Activated CD4-positive, alpha-beta T cell treated with anti-CD3 and anti-CD28 coated beads, Interleukin-2, amount 50 U/mL, for 1 hour (primary cell): ENCODE measurements around the gene ULBP1.
"Not testable (repeated sequence)": the region's sequence is repeated elsewhere in the genome, so short reads cannot be mapped to it uniquely, and the experiment has no call there.

Experiments
- DNase-seq: peaks from one replicate; pipeline ENCODE4 v3.0.0-alpha.2; 2020

Gene ULBP1

GRCh38 chr6:149963462-149964307 is at the start of gene ULBP1:
Gene ULBP1, plus strand, starts transcription at chr6:149963943. Its CDS starts 107 bp downstream, at chr6:149964050.
- DNase-seq = peak; percentile 73

- DNase-seq = no peak
Observed at GRCh38 chr6:149915970-149916865, 47.5 kb upstream of the ULBP1 start.

DNA sequence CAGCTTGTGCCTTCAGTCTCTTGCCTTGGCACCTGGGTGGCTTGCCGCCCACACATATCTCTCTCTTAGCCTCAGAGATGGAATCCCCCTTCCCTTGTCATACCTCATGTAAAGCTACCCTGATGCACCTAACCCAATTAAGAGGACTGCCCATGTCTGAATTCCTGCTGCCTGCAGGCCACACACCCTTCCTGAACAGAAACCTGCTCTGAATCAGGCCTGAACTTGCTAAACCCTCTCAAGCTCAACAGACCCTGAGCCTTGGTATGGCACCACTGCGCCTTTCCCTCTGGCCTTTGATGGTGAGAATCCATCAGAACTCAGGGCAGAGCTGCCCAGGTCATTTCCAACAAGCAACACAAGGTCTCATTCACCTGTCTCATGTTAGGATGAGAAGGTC is 46.1 kb upstream of the ULBP1 start:
- no peak for DNase-seq

DNA sequence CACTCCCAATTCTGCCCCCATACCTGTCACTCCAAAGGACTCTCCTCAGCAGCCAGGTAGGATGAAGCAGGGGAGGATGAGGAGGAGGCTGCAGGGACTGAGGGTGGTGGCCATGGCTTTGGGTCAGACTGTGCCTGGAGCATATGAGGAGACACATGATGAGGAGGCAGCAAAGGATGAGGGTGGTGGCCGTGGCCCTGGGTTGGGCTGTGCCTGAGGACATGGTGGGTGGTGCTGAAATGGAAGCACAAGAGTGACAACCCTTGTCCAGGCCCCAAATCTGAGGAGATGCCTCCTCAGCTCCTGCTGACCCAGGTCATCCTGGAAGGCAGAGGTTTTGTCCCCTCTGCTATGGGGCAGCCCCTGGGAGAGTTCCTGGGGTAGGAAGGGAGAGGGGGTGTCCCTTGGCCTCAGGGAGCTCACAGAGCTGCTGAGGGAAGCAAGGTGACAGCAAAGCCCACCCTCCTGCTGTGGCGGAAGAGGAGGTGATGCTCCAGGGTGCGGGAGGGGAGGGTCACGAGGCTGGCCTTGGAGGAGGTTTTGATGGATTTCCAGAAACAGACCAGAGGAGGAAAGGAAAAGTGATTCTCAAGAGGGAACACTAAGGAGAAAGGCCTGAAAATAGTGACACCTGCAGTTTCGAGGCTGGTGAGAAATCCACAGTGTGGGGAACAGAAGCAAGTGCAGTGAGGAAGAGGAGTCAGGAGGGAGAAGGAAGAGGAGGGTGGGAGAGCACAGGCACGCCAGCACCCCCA is 45.4 kb upstream of the ULBP1 start:
- no peak for DNase-seq

GRCh38 chr6:149919126-149919833 is 44.5 kb upstream of the ULBP1 start:
- DNase-seq = not testable (repeated sequence)

- no peak for DNase-seq
Observed at GRCh38 chr6:149919834-149920225, 43.9 kb upstream of the ULBP1 start.

- DNase-seq = no peak
Observed at GRCh38 chr6:149921361-149921760, 42.4 kb upstream of the ULBP1 start.

- DNase-seq = not testable (repeated sequence)
Observed at GRCh38 chr6:149922091-149922490, 41.7 kb upstream of the ULBP1 start.

DNA sequence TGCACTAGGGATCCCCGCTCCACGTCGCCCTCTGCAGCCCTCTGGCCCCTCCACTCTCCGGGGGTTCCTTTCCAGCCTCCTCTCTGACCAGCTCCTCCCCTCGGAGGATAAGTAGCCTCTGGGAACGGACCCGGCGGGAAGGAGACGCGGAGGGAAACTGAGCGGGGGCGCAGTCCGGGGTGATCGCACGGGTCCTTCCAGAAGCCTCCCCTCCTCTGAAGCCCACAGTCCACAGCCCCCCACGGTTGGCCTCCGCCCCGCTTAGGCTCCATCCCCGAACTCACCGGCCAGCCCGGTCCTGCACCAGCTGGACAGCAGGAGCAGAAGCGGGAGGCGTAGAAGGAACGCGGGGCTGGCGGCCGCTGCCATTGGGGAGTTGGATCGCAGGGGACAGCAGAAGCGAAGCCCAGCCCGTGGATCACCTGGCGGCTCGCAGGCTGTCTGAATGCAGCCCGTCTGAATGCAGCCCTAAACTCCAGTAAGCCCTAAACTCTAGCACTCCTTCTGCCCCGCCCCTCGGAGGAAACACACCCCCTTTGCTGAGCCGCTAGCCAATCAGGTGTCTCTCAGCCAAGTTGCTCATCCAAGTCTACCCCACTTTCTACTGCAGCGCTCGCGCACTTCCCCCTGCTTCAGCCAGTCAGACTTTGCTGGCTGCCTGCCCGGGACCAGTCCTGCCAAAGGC is 41.0 kb upstream of the ULBP1 start, which contains the start of gene RAET1G:
TSS of gene RAET1G (minus strand) at position 480 of the 685 bp plus-strand sequence. CDS start at position 369, 111 bp downstream.
- DNase-seq = peak; percentile 83

- DNase-seq = no peak
Observed at GRCh38 chr6:149923327-149923986, 40.3 kb upstream of the ULBP1 start.

- no peak for DNase-seq
Observed at GRCh38 chr6:149924206-149924932, 39.4 kb upstream of the ULBP1 start.

GRCh38 chr6:149924933-149925252 is 38.9 kb upstream of the ULBP1 start:
- no peak for DNase-seq

DNA sequence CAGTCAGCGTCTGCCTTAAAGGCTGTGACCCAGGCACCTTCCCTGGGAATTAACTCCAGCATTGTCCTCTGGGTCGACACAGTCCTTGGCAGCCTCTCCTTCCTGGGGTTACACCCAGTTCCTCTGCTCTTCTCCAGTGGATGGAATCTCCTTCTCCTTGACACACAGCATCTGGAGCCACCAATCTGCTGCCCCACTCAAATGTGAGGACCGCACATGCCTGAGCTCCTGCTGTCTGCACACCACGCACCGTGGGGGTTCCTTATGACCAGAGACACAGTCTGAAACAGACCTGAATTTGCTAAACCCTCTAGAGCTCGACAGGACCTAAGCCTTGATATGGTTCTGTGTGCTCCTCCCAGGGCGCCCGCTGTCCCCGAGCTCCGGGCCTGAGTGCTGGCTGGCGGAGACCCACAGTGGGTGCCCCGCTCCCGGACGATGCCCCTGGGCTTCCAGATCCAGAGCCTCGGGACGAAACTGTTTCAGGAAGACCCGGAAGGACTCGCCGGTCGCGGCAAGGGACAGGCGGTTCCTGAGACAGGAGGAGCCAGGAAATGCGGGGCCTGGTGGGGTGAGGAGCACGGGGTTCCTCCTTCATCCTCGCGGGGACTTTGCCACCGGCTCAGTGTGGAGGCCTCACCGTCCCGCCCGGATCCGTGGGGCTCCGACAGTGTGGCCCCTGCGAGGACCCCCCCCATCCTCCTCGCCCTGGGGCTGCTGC is 38.3 kb upstream of the ULBP1 start:
- no peak for DNase-seq

DNA sequence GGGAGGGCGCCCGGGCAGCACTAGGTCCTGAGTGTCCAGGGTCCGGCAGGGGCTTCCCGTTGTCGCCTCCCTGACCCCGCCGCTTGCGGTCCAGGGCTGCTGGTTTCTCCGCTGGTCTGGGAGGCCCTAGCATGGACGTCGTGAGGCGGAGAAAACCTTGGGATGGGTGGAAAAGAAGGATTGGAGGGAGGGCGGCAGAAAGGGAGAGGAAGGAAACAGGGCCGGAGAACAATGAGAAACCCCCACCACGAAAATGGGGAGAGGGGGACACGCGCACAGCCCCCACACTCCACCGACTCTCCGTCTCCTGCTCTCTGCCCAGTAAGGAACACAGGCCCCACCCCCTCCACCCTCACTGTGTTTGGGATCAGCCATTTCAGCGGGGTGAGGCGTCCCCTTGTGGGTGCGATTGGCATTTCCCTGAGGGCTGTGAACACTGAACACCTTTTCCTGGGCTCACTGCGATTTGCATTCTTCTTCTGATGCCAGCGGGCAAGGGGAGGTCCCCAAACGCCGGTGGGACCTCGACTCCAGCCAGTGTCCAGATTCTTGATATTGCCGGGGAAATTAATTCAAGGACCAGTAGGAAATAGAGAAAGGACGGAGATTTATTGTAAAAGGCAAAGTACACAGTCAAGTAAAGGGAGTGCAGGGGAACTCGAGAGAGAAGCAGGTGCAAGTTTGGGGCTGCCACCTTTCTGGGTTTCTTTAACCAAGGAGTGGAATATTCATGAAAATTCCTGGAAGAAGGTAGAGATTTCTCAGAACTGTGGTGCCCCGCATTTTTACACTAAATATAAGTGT is 37.6 kb upstream of the ULBP1 start:
- DNase-seq = peak; percentile 72

DNA sequence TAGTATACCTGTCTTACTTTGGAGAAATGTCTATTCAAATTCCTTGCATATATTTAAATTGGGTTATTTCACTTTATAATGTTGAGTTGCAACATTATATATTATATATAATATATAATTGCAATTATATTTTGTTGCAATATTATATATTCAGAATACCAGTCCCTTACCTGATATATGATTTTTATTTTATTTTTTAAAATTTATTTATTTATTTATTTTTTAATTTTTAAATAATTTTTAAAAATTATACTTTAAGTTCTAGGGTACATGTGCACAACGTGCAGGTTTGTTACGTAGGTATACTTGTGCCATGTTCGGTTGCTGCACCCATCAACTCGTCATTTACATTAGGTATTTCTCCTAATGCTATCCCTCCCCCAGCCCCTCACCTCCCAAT is 36.7 kb upstream of the ULBP1 start:
- DNase-seq = not testable (repeated sequence)

GRCh38 chr6:149929422-149929821 is 34.3 kb upstream of the ULBP1 start:
- DNase-seq = no peak

DNA sequence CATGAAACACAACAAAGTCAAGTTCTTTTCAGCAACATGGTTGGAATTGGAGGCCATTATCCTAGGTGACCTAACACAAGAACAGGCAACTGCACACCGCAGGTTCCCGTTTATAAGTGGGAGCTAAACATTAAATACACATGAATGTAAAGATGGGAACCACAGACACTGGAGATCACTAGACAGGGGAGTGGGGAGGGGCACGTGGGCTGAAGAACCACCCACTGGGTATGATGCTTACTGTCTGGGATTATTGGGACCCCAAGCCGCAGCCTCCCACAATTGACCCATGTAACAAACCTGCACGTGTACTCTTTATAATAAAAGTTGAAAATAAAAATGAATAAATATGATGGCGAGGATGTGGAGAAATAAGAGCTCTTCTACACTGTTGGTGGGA is 32.2 kb upstream of the ULBP1 start:
- DNase-seq = no peak

DNA sequence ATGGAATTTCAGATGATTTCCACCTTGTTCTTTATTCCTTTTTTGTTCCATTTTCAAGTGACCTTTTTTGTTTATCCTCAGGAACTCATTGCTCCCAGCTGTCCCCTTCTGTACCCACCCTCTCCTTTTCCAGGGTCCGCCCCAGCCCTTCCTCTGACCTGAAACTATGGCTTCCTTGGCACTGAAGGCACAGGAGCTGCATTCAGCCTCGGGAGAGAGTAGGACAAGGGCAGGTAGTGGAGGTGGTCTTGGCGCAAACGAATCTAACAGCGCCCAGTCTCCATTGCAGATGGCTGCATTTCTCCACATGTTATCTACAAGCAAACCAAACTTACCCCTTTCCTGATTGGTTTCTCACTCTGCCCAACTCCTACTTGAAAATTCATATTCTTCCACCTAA is 30.7 kb upstream of the ULBP1 start:
- DNase-seq = no peak

- no peak for DNase-seq
Observed at GRCh38 chr6:149933461-149933860, 30.3 kb upstream of the ULBP1 start.
